ENCODE data around the gene AUTS2. TPM values are rescaled to one million over a fixed set of nuclear protein-coding genes. Genes with fewer than 3 reads are reported as not detected.

The AUTS2 gene
- total RNA-seq, 1 experiment from 2014 or later = 30.1 TPM

- H3K27ac ChIP-seq = no peak overlapping the region
- no peak for DNase-seq
- H3K4me1 ChIP-seq = no peaks in the 10 kb centered on the region
- no peak overlapping the region for H3K4me3 ChIP-seq
- no peaks in the 10 kb centered on the region for H3K9me3 ChIP-seq (replicated peaks)
- H3K27me3 ChIP-seq = no peaks in the 10 kb centered on the region
- no peaks in the 10 kb centered on the region for H3K36me3 ChIP-seq
Observed at GRCh38 chr7:70288781-70289456, 690.6 kb downstream of the AUTS2 start.

GRCh38 chr7:70292716-70293115 is 694.4 kb downstream of the AUTS2 start:
- no peak for DNase-seq
- Histone ChIP-seq H3K27ac (no peak overlapping the region), H3K4me3 (no peak overlapping the region), H3K27me3 (no peaks in the 10 kb centered on the region), H3K4me1 (no peaks in the 10 kb centered on the region), H3K9me3 (replicated peaks) (no peaks in the 10 kb centered on the region), H3K36me3 (no peaks in the 10 kb centered on the region)

- Histone ChIP-seq H3K27me3 (no peaks in the 10 kb centered on the region), H3K4me3 (no peak overlapping the region), H3K4me1 (no peaks in the 10 kb centered on the region), H3K9me3 (replicated peaks) (no peaks in the 10 kb centered on the region), H3K36me3 (no peaks in the 10 kb centered on the region), H3K27ac (no peak overlapping the region)
- DNase-seq = no peak
Observed at GRCh38 chr7:70294211-70294911, 696.1 kb downstream of the AUTS2 start.

GRCh38 chr7:70298780-70299471 is 700.7 kb downstream of the AUTS2 start:
- Histone ChIP-seq H3K27me3 (no peaks in the 10 kb centered on the region), H3K9me3 (replicated peaks) (no peaks in the 10 kb centered on the region), H3K27ac (no peak overlapping the region), H3K4me1 (no peaks in the 10 kb centered on the region), H3K36me3 (no peaks in the 10 kb centered on the region), H3K4me3 (no peak overlapping the region)
- DNase-seq = no peak

GRCh38 chr7:70299472-70299807 is 701.2 kb downstream of the AUTS2 start:
- DNase-seq = no peak
- H3K27me3 ChIP-seq = no peaks in the 10 kb centered on the region
- H3K27ac ChIP-seq = no peak overlapping the region
- no peak overlapping the region for H3K4me3 ChIP-seq
- no peaks in the 10 kb centered on the region for H3K9me3 ChIP-seq (replicated peaks)
- no peaks in the 10 kb centered on the region for H3K36me3 ChIP-seq
- no peaks in the 10 kb centered on the region for H3K4me1 ChIP-seq

GRCh38 chr7:70301673-70302185 is 703.5 kb downstream of the AUTS2 start:
- Histone ChIP-seq H3K27ac (no peak overlapping the region), H3K27me3 (no peaks in the 10 kb centered on the region), H3K4me1 (no peaks in the 10 kb centered on the region), H3K36me3 (no peaks in the 10 kb centered on the region), H3K9me3 (replicated peaks) (no peaks in the 10 kb centered on the region), H3K4me3 (no peak overlapping the region)
- no peak for DNase-seq

GRCh38 chr7:70303309-70303708 is 705.0 kb downstream of the AUTS2 start:
- no peaks in the 10 kb centered on the region for H3K27me3 ChIP-seq
- no peak for DNase-seq
- no peak overlapping the region for H3K27ac ChIP-seq
- no peaks in the 10 kb centered on the region for H3K36me3 ChIP-seq
- no peaks in the 10 kb centered on the region for H3K4me1 ChIP-seq
- no peak overlapping the region for H3K4me3 ChIP-seq
- H3K9me3 ChIP-seq (replicated peaks) = no peaks in the 10 kb centered on the region

GRCh38 chr7:70303780-70304179 is 705.5 kb downstream of the AUTS2 start:
- H3K4me1 ChIP-seq = no peaks in the 10 kb centered on the region
- H3K9me3 ChIP-seq (replicated peaks) = no peaks in the 10 kb centered on the region
- DNase-seq = no peak
- no peaks in the 10 kb centered on the region for H3K36me3 ChIP-seq
- no peak overlapping the region for H3K27ac ChIP-seq
- H3K4me3 ChIP-seq = no peak overlapping the region
- no peaks in the 10 kb centered on the region for H3K27me3 ChIP-seq

GRCh38 chr7:70306173-70306572 is 707.9 kb downstream of the AUTS2 start:
- Histone ChIP-seq H3K4me3 (no peak overlapping the region), H3K4me1 (no peaks in the 10 kb centered on the region), H3K9me3 (replicated peaks) (no peaks in the 10 kb centered on the region), H3K36me3 (no peaks in the 10 kb centered on the region), H3K27ac (no peak overlapping the region), H3K27me3 (no peaks in the 10 kb centered on the region)
- no peak for DNase-seq

GRCh38 chr7:70307544-70308106 is 709.4 kb downstream of the AUTS2 start:
- H3K27ac ChIP-seq = no peak overlapping the region
- no peak overlapping the region for H3K4me3 ChIP-seq
- H3K36me3 ChIP-seq = no peaks in the 10 kb centered on the region
- H3K27me3 ChIP-seq = no peaks in the 10 kb centered on the region
- no peak for DNase-seq
- H3K9me3 ChIP-seq (replicated peaks) = no peaks in the 10 kb centered on the region
- no peaks in the 10 kb centered on the region for H3K4me1 ChIP-seq

GRCh38 chr7:70312336-70312735 is 714.1 kb downstream of the AUTS2 start:
- H3K9me3 ChIP-seq (replicated peaks) = no peaks in the 10 kb centered on the region
- H3K4me3 ChIP-seq = no peak overlapping the region
- DNase-seq = no peak
- H3K36me3 ChIP-seq = no peaks in the 10 kb centered on the region
- no peaks in the 10 kb centered on the region for H3K27me3 ChIP-seq
- H3K4me1 ChIP-seq = peaks cover 4% of the 10 kb centered on the region; the same call in 1 of the 2 replicates
- no peak overlapping the region for H3K27ac ChIP-seq

- Histone ChIP-seq H3K4me1 (peaks cover 6% of the 10 kb centered on the region; the same call in 1 of the 2 replicates), H3K27ac (no peak overlapping the region), H3K9me3 (replicated peaks) (no peaks in the 10 kb centered on the region), H3K4me3 (no peak overlapping the region), H3K36me3 (no peaks in the 10 kb centered on the region), H3K27me3 (no peaks in the 10 kb centered on the region)
- no peak for DNase-seq
Observed at GRCh38 chr7:70313271-70313670, 715.0 kb downstream of the AUTS2 start.

GRCh38 chr7:70313687-70314086 is 715.4 kb downstream of the AUTS2 start:
- Histone ChIP-seq H3K4me3 (no peak overlapping the region), H3K27me3 (no peaks in the 10 kb centered on the region), H3K27ac (no peak overlapping the region), H3K36me3 (no peaks in the 10 kb centered on the region), H3K4me1 (peaks cover 6% of the 10 kb centered on the region; the same call in 1 of the 2 replicates), H3K9me3 (replicated peaks) (no peaks in the 10 kb centered on the region)
- no peak for DNase-seq

- Histone ChIP-seq H3K9me3 (replicated peaks) (no peaks in the 10 kb centered on the region), H3K36me3 (no peaks in the 10 kb centered on the region), H3K4me3 (no peak overlapping the region), H3K27me3 (no peaks in the 10 kb centered on the region), H3K27ac (no peak overlapping the region), H3K4me1 (peaks cover 6% of the 10 kb centered on the region; the same call in 1 of the 2 replicates)
- no peak for DNase-seq
Observed at GRCh38 chr7:70314221-70314620, 715.9 kb downstream of the AUTS2 start.

GRCh38 chr7:70316745-70317144 is 718.5 kb downstream of the AUTS2 start:
- no peak overlapping the region for H3K27ac ChIP-seq
- H3K4me1 ChIP-seq = peaks cover 6% of the 10 kb centered on the region; the same call in 1 of the 2 replicates
- H3K4me3 ChIP-seq = no peak overlapping the region
- no peaks in the 10 kb centered on the region for H3K9me3 ChIP-seq (replicated peaks)
- H3K27me3 ChIP-seq = no peaks in the 10 kb centered on the region
- H3K36me3 ChIP-seq = no peaks in the 10 kb centered on the region
- no peak for DNase-seq

All from SJCRH30 (cell line).